GM19395 (cell line): Measurements from ENCODE around the gene TCF21.
"Not testable (repeated sequence)": the region's sequence is repeated elsewhere in the genome, so short reads cannot be mapped to it uniquely, and the experiment has no call there.

Experiments used
- ATAC-seq: cut with Tn5 transposase; IDR thresholded peaks from one replicate; pipeline ENCODE4 v1.9.1; 2021; ENCODE audit warnings: mild to moderate bottlenecking, moderate library complexity; ENCODE audit not compliant: unreplicated experiment

Gene TCF21

DNA sequence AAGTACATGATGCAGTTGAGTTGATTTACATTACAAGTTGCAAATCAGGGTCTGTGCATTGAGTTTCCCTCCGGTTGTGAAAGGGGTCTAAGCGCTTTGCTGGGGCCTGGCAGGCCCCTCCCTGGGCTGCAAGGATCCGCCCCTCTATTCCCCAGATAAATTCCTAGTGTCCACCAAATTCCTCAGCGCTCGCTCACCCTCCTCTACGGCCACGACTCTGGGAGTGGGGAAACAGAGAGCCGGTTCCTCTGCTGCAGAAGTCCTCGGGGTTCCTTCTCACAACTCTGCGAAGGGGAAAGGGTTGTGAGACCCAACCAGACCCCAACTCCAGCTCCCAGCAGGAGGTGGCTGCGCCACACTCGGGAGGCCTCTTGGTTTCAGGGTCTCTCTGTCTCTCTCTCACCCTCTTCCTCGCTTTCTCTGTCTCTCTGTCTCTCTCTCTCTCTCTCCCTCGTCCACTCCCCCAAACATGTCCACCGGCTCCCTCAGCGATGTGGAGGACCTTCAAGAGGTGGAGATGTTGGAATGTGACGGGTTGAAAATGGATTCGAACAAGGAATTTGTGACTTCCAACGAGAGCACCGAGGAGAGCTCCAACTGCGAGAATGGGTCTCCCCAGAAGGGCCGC lies at the start of gene TCF21:
TSS of gene TCF21 (plus strand) at position 185 of the 628 bp plus-strand sequence. CDS start at position 470, 285 bp downstream.
- no peak for ATAC-seq

DNA sequence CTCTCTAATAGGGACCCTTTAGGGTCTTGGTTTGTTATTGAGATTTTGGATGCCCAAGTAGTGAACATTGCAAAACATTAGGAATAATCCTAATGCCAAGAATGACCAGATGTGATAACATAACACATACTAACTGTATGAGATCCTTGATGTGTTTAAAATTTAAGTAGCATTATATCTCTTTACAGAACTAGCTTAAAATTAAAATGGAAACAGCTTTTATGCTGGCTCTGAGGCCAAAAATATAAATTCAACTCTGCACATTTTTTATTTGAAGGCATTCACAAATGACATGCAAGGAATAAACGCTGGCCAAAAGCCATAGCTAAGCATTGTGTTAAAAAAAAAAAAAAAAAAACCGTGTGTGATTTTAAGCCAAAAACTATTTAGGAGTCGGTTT lies 47.7 kb upstream of the TCF21 start:
- ATAC-seq: no peak

DNA sequence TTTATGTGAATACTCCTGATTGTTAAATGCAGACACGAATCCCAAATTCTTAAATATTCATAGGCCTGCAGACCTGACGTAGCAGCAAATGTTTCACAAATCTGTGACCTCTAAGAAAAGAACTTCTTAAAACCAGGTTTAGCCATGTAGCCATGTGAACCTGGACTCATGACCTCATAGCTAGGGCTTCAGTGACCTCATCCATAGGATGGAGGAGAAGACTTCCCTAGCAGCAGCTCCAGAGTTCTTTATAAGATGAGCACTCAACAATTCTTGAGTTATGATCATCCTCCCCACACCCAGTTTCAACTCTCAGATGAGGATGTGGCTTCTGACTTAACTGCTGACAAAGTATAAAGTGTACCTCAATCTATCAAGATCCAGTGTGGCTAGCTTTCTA lies 45.8 kb upstream of the TCF21 start:
- ATAC-seq: no peak

DNA sequence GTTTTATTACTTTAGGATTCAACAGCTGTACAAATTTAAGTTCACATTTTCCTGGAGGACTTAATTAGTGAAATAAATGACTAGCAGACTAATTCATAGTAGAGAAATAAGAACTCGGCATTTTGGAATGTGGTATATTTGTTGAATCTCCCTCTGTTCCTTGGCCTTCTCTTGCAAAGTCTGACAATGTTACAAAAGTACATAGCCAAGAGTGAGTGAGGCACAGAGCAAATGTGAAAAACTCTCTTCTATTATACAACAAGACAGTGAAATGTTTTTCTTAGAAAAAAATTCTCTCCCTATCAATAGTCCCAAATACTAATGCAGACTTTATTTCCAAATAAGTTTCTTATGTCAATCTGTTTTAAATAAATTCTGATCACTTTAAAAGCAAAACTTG lies 44.2 kb upstream of the TCF21 start:
- ATAC-seq: no peak

DNA sequence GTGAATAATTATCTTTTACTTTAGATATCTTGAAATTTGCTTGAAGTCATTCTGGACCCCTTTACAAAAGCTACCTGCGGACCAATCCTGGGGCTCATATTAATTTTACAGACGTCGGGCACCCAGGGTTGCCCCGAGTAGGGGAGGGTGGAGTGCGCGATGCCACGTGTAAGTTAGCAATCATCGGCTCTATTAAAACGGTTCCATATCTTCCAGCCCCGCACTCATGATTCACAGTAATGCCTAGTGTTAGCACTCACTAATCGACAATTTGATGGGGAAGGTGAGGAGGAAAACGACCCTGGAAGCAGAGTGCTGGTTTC lies 34.9 kb upstream of the TCF21 start:
- no peak for ATAC-seq

DNA sequence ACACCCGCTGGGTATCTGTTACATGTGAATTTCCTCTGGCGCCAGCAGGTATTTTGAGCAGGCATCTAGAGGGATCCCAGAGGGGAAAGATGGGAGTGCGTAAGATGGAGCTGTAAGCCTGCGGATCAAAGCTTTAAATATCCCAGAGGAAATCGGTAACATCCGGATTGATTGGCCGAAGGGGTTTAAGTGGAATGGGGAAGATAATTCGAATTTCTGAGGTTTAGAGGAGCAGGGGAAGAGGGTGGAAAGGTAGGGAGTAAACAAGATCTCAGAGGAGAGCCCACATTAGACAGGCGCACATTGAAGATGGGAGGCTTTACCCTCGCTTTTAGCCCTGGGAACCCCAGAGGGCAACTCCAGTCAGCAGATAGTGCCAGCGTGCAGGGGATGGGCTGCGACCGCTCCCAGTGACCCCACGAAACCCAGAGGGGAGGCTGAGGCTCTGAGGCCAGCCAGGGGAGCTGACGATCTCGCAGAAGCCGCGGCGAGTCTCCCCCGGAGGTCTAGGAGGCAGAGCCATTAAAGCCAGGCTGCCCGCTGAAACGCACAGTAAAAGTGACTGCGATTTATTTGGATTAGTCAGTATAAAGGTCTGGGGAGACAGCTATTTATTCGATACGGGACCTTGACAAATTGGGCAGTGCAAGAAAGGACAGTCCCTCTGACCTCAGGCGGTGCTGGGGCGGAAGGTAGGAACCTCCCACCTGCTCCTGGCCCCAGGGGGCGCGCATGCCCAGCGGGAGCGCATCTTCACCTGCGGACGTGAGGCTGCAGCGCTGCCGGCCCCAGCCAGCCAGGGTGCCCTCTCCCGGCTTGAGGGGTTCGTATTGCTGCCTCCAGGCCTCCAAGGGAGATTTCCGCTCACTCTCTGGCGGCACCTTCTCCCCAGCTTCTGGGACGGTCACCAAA lies 34.3 kb upstream of the TCF21 start:
- ATAC-seq: no peak

DNA sequence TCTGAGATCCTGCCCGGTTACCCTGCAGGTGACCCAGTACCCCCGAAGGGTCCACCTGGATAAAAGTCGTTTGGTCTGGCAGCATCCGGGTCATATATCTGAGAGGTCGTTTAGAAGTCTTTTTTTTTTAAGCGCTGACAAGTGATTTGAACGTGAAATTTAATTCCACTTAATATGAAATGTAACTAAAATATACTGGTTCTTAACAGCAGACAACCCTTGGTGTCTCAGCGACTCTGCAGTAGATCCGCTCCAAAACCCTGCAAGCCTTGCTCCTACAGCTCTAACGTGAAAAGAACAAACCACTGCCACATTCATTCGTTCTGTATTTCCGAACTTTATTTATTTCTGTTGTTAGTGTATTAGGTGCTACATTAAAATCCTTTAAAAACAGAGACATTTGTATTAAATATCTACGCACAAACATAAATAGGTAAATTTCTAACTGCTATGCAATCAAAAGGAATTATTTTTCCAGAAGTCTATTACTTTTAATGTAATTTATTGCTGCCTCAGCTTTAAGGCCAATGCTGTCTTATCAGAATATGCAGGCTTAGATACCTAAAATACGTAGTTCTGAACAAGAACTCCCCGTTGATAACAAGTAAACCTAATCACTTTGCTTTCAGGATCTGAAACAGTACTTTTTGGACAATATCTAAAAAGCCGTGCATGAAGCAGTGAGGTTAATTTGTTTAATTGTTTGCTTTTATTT lies 33.5 kb upstream of the TCF21 start:
- no peak for ATAC-seq

DNA sequence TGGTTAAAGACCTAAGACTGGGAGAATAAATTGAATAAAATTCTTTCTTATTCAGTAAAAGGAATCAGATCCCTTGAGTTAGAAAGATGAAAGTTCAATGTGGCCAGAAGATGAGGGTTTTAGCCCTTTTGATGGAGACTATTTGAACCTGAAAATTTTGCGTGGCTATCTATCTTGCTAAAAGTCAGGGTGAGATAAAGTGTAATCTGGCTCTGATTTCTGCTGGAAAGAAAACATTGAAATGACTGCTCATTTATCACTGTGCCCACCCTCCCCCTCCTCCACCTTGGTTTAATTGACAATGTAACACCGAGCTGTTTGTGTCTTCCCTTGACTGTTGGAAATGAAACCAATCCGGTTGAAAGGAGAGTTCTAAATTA lies 32.9 kb upstream of the TCF21 start:
- ATAC-seq: no peak

DNA sequence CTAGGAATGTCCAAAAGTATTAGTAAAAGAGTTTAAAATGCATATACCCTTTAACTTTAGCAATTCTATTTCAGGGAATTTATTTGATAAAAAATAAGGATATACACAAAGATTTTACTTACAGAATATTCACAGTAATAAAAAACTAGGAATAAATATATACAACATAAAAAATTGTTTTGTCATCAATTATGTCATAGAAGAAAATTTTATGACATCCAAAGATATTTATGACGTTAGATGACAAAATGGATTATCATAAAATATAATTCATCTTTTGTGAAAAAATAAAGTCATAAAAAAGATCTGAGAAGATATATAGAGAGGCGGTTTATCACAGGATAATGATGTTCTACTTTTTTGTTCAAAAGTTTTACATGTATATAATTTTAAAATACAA lies 32.0 kb upstream of the TCF21 start:
- no peak for ATAC-seq

DNA sequence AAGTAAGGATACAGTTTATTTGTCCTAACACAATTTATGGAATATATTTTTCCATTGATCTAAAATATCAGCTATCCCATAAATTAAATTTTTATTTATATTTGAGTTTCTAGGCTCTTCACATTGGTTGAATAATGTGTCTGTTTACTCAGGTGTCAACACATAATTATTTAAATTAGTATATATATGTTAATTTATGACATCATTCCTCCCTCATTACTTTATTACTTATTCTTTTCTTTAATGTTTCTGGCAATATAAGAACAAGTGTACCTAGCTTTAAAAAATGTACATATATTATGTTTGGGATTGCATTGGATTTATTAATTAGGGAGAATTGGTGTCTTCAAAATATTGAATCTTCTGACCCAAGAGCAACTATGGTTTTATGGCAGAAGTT lies 31.2 kb upstream of the TCF21 start:
- ATAC-seq: no peak

DNA sequence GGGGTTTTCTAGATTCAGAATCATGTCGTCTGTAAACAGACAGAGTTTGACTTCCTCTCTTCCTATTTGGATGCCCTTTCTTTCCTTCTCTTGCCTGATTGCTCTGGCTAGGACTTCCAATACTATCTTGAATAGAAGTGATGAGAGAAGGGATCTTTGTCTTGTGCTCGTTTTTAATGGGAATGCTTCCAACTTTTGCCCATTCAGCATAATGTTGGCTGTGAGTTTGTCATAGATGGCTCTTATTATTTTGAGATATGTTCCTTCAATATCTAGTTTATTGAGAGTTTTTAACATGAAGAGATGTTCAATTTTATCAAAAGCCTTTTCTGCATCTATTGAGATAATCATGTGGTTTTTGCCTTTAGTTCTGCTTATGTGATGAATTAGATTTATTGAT lies 27.6 kb upstream of the TCF21 start:
- not testable (repeated sequence) for ATAC-seq

DNA sequence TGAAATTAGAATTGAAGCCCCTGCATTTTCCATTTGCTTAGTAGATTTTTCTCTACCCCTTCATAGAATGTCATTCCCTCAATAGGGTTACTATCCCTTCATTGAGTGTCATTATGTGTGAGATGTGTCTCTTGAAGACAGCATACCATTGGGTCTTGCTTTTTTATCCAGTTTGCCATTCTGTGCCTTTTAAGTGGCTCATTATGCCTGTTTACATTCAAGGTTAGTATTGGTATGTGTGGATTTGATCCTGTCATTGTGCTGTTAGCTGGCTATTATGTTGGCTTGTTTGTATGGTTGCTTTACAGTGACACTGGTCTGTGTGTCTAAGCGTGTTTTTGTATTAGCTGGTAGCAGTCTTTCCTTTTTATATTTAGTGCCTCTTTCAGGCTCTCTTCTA lies 25.7 kb upstream of the TCF21 start:
- ATAC-seq: no peak

DNA sequence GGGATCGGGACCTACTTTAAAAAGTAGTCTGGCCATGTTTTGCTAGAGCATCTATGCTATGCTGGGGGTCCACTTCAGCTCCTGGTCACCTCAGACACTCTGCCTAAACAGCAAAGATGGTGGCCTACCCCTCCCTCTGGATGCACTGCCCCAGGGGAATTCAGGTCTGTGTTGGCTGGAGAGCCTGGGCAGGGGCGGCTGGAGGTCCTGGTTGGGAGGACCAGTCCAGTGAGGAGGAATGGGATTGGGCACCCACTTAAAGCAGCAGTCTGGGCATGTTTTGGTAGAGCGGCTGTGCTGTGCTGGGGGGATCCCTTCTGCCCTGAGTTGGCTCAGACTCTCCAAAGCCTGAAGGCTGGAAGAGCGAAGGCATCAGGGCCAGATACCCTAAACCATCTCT lies 23.2 kb upstream of the TCF21 start:
- no peak for ATAC-seq

GRCh38 chr6:133871131-133871530 lies 17.8 kb upstream of the TCF21 start:
- ATAC-seq: no peak

- ATAC-seq: no peak
These were observed 15.4 kb upstream of the TCF21 start for GRCh38 chr6:133873538-133873937.

GRCh38 chr6:133877116-133877515 lies 11.8 kb upstream of the TCF21 start:
- ATAC-seq: no peak

DNA sequence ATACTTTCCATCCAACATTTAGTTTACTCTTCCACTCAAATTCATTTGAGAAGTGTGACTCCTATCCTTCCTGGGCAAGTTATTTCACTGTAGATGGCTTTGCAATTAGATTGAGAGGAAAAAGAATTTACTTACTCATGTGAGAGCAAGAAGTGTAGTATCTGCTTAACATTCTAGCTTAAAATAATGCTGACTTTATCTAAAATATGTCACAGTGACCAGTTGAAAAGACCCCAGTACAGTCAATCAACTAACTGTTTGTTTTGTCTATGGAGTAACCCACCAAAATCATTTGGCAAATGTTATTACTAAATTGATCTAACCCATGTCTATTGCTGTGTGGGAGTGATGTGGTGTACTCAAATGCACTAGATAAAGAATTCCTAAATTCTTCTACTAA lies 8.9 kb upstream of the TCF21 start:
- no peak for ATAC-seq

GRCh38 chr6:133880896-133881295 lies 8.0 kb upstream of the TCF21 start:
- no peak for ATAC-seq

DNA sequence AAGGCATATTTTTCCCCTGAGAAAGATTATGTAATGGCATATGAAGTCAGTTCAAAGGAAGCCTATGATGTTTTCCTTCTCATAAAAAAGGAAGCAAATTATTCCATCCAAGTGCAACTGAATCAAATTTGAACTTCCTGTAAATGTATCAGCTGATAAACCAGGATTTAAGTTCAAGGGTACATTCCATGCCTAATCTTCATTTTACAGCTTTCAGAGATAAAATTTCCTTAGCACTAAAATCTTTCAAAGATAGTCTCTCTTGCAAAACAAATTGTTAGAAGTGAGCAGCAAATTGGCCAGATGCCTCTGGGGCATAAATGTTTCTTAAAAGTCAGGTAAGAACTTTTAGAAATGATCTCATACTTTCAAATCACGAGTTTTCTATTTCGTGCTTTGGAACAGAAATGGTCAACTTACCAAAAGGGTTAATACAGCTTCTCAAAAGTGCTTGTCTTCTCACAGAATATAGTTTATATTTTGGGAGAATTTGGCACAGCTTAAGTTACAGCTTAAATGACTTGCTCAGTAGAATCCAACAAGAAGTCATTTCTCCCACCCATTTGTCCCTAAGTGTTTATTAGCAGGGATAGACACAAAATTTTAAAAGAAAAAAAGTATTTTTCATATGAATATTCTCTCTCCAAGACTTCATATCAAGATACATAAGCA lies 2.7 kb upstream of the TCF21 start:
- no peak for ATAC-seq

DNA sequence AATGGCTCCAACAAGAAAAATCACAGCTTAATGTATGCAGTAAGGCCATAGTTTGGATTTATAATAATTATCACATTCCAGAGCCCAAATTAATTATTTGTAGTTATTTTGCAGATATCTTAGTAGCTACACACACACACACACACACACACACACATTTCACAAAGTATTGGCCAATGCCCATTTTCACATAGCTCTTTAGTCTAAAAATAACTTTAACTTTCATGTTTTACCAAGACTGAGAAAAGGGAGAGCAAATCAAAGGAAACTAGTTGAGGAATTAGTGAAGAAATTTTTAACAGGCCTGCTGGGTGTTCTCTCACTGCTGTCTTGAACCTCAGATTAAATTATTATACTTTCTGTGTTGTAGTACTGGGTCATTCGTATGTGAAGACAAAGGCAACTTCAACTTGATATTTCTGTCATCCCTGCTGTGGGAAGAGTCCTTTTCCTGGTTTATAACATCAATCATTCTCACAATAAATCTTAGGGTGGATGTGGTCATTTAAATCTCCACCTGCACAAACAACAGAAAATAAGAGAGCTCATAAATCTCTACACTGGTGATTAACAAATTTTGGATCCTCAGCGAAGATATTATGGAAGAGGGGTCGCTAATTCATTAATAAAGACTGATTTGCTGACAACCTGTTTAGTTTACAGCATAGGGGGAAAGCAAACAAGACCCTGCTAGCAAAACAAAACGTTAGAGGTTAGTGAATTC lies 1.6 kb upstream of the TCF21 start:
- no peak for ATAC-seq

GRCh38 chr6:133887880-133888230 lies 1.1 kb upstream of the TCF21 start:
- ATAC-seq: no peak
